Ovary (tissue), 3 donors: ENCODE results near the gene ACP7.

Experiments
- POLR2A ChIP-seq: fragments of 450-650 bp; IDR thresholded peaks from one replicate; pipeline ENCODE4 v1.6.1; 2017; ENCODE audit warnings: antibody characterized with exemption, mild to moderate bottlenecking, moderate library complexity
- TF ChIP-seq, protein P1 (sequence below), 3 donors: fragments of 450-650 bp in 2 of 3; fragments of 200-600 bp in 1 of 3; IDR thresholded peaks; one replicate each; pipeline versions ENCODE4 v1.5.1 to v1.8.0; 2016 to 2022; ENCODE audit warnings: antibody characterized with exemption in 3 of 3, mild to moderate bottlenecking in 1 of 3
- donor health status: DM: no; HTN: no; CAD: no.

DNA sequence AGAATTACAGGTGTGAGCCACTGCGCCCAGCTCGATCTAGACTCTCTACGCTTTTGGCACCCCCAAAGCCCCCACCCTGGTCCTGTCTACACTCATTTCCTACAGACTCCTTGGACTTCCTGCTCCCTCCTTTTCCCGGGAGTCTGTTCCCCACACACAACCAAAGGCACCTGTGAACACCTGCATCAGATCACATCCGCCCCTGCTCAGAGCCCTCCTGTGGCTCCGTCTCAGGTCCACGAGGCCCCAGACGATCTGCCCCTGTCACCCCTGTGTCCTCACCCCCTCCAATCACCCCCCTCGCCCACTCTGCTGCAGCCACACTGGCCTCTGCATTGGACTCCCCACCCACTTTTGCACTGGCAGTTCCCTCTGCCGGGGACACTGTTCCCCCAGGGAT, 29.0 kb downstream of the ACP7 start:
- TF ChIP-seq, protein P1, sequence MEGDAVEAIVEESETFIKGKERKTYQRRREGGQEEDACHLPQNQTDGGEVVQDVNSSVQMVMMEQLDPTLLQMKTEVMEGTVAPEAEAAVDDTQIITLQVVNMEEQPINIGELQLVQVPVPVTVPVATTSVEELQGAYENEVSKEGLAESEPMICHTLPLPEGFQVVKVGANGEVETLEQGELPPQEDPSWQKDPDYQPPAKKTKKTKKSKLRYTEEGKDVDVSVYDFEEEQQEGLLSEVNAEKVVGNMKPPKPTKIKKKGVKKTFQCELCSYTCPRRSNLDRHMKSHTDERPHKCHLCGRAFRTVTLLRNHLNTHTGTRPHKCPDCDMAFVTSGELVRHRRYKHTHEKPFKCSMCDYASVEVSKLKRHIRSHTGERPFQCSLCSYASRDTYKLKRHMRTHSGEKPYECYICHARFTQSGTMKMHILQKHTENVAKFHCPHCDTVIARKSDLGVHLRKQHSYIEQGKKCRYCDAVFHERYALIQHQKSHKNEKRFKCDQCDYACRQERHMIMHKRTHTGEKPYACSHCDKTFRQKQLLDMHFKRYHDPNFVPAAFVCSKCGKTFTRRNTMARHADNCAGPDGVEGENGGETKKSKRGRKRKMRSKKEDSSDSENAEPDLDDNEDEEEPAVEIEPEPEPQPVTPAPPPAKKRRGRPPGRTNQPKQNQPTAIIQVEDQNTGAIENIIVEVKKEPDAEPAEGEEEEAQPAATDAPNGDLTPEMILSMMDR (IDR thresholded peaks at IDR 0.05) = no peak
- no peak for TF ChIP-seq POLR2A
